ENCODE results near the gene PDLIM3.

DNA sequence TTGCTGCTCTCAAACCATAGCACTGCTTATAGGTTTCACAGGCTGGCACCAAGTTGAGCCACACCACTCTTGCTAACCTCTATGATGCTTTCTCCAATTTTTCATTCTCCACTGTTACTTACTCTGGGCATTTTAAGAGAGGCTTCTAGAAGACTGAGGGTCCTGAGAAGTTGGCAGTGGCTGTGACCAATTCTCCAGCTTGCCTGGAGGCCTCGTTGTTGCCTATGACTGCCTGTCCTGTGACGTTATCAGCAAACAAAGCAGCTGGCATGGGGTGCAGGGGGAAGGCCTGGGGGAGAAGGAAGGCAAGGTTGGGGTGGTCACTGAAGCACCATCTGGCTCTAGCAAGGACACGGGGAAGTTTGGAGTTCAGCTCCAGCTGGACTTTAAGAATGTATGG is 30.4 kb upstream of the PDLIM3 start:
- TF ChIP-seq, protein P1, sequence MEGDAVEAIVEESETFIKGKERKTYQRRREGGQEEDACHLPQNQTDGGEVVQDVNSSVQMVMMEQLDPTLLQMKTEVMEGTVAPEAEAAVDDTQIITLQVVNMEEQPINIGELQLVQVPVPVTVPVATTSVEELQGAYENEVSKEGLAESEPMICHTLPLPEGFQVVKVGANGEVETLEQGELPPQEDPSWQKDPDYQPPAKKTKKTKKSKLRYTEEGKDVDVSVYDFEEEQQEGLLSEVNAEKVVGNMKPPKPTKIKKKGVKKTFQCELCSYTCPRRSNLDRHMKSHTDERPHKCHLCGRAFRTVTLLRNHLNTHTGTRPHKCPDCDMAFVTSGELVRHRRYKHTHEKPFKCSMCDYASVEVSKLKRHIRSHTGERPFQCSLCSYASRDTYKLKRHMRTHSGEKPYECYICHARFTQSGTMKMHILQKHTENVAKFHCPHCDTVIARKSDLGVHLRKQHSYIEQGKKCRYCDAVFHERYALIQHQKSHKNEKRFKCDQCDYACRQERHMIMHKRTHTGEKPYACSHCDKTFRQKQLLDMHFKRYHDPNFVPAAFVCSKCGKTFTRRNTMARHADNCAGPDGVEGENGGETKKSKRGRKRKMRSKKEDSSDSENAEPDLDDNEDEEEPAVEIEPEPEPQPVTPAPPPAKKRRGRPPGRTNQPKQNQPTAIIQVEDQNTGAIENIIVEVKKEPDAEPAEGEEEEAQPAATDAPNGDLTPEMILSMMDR (IDR thresholded peaks at IDR 0.05; ENCODE audit: insufficient read depth, low read length, poor library complexity, severe bottlenecking), result no peak
- no peak for TF ChIP-seq EZH2phosphoT487 (conservative IDR thresholded peaks at IDR 0.05; ENCODE audit: low read length)
